Measurements from ENCODE around the gene CAPN5. TPM values are rescaled to one million over a fixed set of nuclear protein-coding genes. Genes with fewer than 3 reads are reported as not detected.

Gene CAPN5
- total and polyA plus RNA-seq, 10 of the 15 experiments (the other 5 are each of a cell fraction or from before 2014, with no cell fraction given): 0.02 to 0.33 (median 0.07) TPM; not detected in 3

GRCh38 chr11:77089004-77089545 lies 22.3 kb downstream of the CAPN5 start:
- no peak overlapping the region for H3K9ac ChIP-seq (ENCODE audit: control insufficient read depth, insufficient read depth, low read length)
- H3K27ac ChIP-seq (ENCODE audit: control insufficient read depth, insufficient read depth): no peak overlapping the region
- FAIRE-seq: no peak
- H4K20me1 ChIP-seq (ENCODE audit: control insufficient read depth, insufficient read depth): no peaks in the 10 kb centered on the region
- intact Hi-C loops (cut with micrococcal nuclease; ENCODE audit: unreplicated experiment) (no loop called here), in situ Hi-C loops (cut with MboI) (no loop called here)
- H3K4me2 ChIP-seq (ENCODE audit: control insufficient read depth, insufficient read depth): no peak overlapping the region
- POLR2A ChIA-PET: no interaction called here
- H3K27me3 ChIP-seq (replicated peaks in 1 of 2; ENCODE audit: control insufficient read depth in 2 of 2, insufficient read depth in 2 of 2, low read length in 1 of 2): no peaks in the 10 kb centered on the region
- ATAC-seq: no peak
- WGBS (ENCODE audit: insufficient coverage, insufficient replicate concordance, low lambda C conversion rate, missing lambda C conversion rate): 9% methylated on average over 3 of the region's 3 CpGs
- CTCF ChIA-PET: interaction anchor here (1.1 to 5.4 kb wide), 5 partner anchors 9 to 661 kb away, joined by 3 to 146 read pairs (median 4); partner anchors contain the start of gene B3GNT6
- DNase-seq (ENCODE audit: low read depth, low spot score): no peak
- no peaks in the 10 kb centered on the region for H3K79me2 ChIP-seq (ENCODE audit: control insufficient read depth, insufficient read depth, low read length)
- no peaks in the 10 kb centered on the region for H3K36me3 ChIP-seq (ENCODE audit: control insufficient read depth in 2 of 2, insufficient read depth in 2 of 2, low read length in 1 of 2)
- H3K9me3 ChIP-seq (replicated peaks; ENCODE audit: control insufficient read depth, insufficient read depth, low read length): no peaks in the 10 kb centered on the region
- RAD21 ChIA-PET (ENCODE audit: unreplicated experiment): interaction anchor here (1.6 to 5.9 kb wide), 2 partner anchors 42 to 168 kb away, joined by 5 to 84 read pairs; no protein-coding TSS in a partner anchor
- BruUV-seq (replicated peaks): no TSS peak
- TF ChIP-seq NFIC (IDR thresholded peaks at IDR 0.05; ENCODE audit: low read depth, low read length): no peak
- no peak for TF ChIP-seq SMC3 (IDR thresholded peaks at IDR 0.05; ENCODE audit: borderline replicate concordance, low read length)
- no peak for TF ChIP-seq SREBF1 (IDR thresholded peaks at IDR 0.05; ENCODE audit: low read length)
- no peak for TF ChIP-seq BCL3 (IDR thresholded peaks at IDR 0.05; ENCODE audit: borderline replicate concordance, insufficient read depth, low read depth, low read length, poor library complexity, severe bottlenecking)
- TF ChIP-seq BCLAF1 (IDR thresholded peaks at IDR 0.05): no peak
- no peak overlapping the region for H2AFZ ChIP-seq (ENCODE audit: control insufficient read depth, low read depth, low read length)
- H3K4me1 ChIP-seq (ENCODE audit: control insufficient read depth, insufficient read depth, low read length): no peaks in the 10 kb centered on the region
- H3K4me3 ChIP-seq: no peak overlapping the region
- SMC1A ChIA-PET (ENCODE audit: uncharacterized antibody, unreplicated experiment): interaction anchor here (0.8 to 3.6 kb wide), 4 partner anchors 8 to 171 kb away, joined by 3 to 41 read pairs (median 26); no protein-coding TSS in a partner anchor
